HUES64 (cell line): ENCODE measurements around the gene HMGB4. TPM values are rescaled to one million over a fixed set of nuclear protein-coding genes. Genes with fewer than 3 reads are reported as not detected.

Source experiments
- H3K27ac ChIP-seq: 2 replicates; pipeline ENCODE4 v1.7.0; 2013; ENCODE audit warnings: low read depth, low read length, inconsistent platforms
- H3K27me3 ChIP-seq: 2 replicates; pipeline ENCODE4 v1.6.1; 2013; ENCODE audit warnings: mild to moderate bottlenecking, low read length; ENCODE audit not compliant: insufficient read depth
- H3K36me3 ChIP-seq: 2 replicates; pipeline ENCODE4 v1.6.1; 2013; ENCODE audit warnings: mild to moderate bottlenecking, low read length; ENCODE audit not compliant: insufficient read depth
- H3K4me1 ChIP-seq: 2 replicates; pipeline ENCODE4 v1.6.1; 2013; ENCODE audit warnings: mild to moderate bottlenecking, low read length, moderate library complexity; ENCODE audit not compliant: insufficient read depth
- H3K4me3 ChIP-seq: 2 replicates; pipeline ENCODE4 v1.5.1; 2013; ENCODE audit warnings: mild to moderate bottlenecking, low read length, moderate library complexity
- H3K9ac ChIP-seq: 2 replicates; pipeline ENCODE4 v1.6.1; 2013; ENCODE audit warnings: mild to moderate bottlenecking, low read depth, low read length
- H3K9me3 ChIP-seq: 2 replicates; pipeline ENCODE4 v1.6.1; 2013; ENCODE audit warnings: low read depth, low read length; ENCODE audit not compliant: insufficient read depth
- WGBS: fragments of 150-250, 120-280 bp; methylation state at CpG from one replicate; pipeline ENCODE4 v1.1.7; 2013; ENCODE audit warnings: missing lambda C conversion rate; 5-methylcytosine and 5-hydroxymethylcytosine counted together
- polyA plus RNA-seq, 2 experiments: library from polyadenylated mRNA; stranded (reverse); fragments of 50-300 nt; gene quantifications; one replicate each; pipeline ENCODE4 v1.2.3, GENCODE V29; 2013

Gene HMGB4, protein sequence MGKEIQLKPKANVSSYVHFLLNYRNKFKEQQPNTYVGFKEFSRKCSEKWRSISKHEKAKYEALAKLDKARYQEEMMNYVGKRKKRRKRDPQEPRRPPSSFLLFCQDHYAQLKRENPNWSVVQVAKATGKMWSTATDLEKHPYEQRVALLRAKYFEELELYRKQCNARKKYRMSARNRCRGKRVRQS
- not detected for polyA plus RNA-seq (2013, experiment 1 of 2)
- not detected for polyA plus RNA-seq (2013, experiment 2 of 2)

DNA sequence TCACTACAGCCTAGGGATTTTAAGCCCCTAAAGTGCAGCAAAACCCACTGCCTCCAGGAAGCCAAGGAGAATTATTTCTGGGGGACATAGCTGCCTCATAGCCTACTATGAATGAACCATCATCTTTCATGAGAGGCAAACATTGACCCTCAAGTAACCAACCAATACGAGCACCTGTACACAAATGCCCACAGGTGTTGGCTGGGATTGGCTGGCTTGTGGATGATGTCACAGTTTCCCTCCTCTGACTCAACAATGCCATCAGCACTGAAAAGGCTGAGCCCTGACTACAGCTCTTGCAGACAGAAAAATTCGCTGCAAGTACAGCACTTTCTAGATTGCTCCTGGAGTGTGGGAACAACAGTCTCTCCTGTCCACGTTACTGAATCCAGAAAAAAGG is at the start of gene HMGB4:
Gene HMGB4, plus strand, starts transcription at position 301 of the 400 bp plus-strand sequence. CDS start 113 bp downstream, outside the sequence.
- Histone ChIP-seq H3K9ac (no peak within 1 kb of the TSS), H3K27ac (no peak within 1 kb of the TSS), H3K9me3 (no peaks in the 10 kb centered on the region), H3K36me3 (no peaks in the 10 kb centered on the region), H3K4me1 (peaks cover 7% of the 10 kb centered on the region), H3K27me3 (no peaks in the 10 kb centered on the region), H3K4me3 (no peak within 1 kb of the TSS)
- 90% methylated on average over 3 of the region's 3 CpGs for WGBS

DNA sequence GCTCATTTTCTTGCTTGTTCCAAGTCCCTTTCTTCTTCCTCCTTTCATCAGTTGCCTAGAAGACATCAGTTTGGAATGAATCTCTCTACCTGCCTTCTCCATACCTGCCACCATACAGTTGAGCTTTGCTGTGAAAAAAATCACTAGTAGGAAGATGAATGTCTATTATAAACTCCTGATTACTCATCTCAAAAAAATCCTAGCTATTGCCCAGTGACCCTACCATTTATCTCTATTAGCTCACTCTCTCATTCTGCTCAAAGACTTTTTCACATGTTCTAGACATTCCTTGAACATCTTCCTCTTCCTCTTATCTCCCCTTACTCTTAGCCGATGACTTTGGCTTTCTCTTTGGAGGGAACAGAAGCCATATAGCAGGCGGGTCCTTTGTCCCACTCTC is 49.7 kb upstream of the HMGB4 start:
- H3K27me3 ChIP-seq, result no peaks in the 10 kb centered on the region
- no peak overlapping the region for H3K4me3 ChIP-seq
- no peak overlapping the region for H3K9ac ChIP-seq
- H3K9me3 ChIP-seq, result 0 out of 2 replicates have a peak, but pooled peaks cover 4% of the 10 kb centered on the region
- H3K27ac ChIP-seq, result no peak overlapping the region
- H3K36me3 ChIP-seq, result 0 out of 2 replicates have a peak, but pooled peaks cover 2% of the 10 kb centered on the region
- no peaks in the 10 kb centered on the region for H3K4me1 ChIP-seq
- 95% methylated on average over 2 of the region's 2 CpGs for WGBS

DNA sequence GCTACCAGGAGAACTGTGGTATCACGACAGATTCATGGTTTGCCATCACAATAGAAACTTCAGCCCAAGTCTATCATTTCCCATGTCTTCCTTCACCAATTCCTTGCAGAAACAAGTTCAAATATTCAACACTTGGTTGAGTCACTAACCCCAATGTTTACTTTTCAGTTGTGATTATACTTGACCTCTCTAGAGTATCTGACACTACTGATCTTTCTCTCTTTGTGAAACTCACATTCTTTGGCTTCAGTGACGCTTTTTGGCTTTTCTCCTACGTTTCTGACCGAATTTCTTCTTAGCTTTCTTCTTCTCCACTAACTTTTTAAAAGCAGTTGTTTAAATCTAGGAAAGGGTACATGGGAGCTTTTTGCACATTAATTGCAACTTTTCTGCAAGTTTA is 48.8 kb upstream of the HMGB4 start:
- Histone ChIP-seq H3K9me3 (no peaks in the 10 kb centered on the region), H3K27me3 (no peaks in the 10 kb centered on the region), H3K36me3 (no peaks in the 10 kb centered on the region), H3K4me1 (no peaks in the 10 kb centered on the region), H3K4me3 (no peak overlapping the region), H3K27ac (no peak overlapping the region), H3K9ac (no peak overlapping the region)
- 95% methylated on average over 4 of the region's 4 CpGs for whole genome bisulfite sequencing

DNA sequence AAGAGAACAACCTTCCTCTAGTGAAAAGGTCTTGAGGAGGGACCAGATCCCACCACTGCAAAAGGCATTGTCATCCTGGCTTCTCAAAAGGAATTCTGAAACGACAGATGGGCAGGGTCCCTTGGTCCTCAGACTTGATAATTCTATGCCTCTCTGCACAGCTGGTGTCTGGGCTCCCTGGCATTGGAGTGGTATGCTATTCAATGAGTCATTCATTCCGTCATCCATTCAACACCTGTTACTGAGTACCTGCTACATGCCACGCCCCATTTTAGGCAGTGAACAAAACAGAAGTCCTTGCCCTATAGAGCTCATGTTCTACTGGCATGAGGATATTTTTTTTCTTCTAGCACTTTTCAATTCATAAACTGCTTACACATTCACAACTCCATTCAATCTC is 45.8 kb upstream of the HMGB4 start:
- H3K4me1 ChIP-seq, result no peaks in the 10 kb centered on the region
- no peak overlapping the region for H3K9ac ChIP-seq
- H3K27ac ChIP-seq, result no peak overlapping the region
- no peak overlapping the region for H3K4me3 ChIP-seq
- H3K36me3 ChIP-seq, result no peaks in the 10 kb centered on the region
- no peaks in the 10 kb centered on the region for H3K9me3 ChIP-seq
- H3K27me3 ChIP-seq, result no peaks in the 10 kb centered on the region
- 99% methylated on average over 3 of the region's 3 CpGs for WGBS

DNA sequence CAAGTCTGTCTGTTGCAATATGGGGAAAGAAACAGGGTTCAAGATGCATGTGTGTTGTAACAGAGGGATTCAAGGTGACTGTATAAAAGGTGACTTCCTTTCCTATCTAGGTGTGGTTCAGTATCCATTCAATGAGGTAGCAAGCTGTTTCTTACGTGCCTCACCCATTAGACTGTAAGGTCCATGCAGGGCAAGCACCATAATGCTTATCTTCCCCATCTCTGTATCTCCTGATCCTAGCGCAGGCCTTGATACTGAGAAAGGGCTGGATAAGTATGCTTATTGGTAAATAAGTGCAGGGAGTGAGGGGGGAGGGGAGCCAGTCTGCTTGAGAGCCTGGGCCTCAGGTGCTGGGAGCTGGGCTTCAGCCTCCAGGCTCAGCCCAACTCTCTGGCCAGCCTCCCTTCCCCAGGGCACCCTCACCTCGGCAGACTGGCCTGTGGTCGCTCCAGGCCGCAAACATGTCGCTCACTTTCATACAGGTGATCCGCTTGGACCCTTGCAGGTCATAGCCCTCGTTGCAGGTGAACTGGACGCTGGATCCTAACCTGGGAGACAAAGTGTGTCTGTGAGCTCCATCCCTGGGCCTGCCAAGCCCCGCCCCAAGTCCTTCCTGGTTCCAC is 44.5 kb upstream of the HMGB4 start:
- Histone ChIP-seq H3K27ac (no peak overlapping the region), H3K9ac (no peak overlapping the region), H3K36me3 (no peaks in the 10 kb centered on the region), H3K9me3 (no peaks in the 10 kb centered on the region), H3K4me1 (no peaks in the 10 kb centered on the region), H3K4me3 (no peak overlapping the region), H3K27me3 (no peaks in the 10 kb centered on the region)
- 95% methylated on average over 10 of the region's 10 CpGs for WGBS

DNA sequence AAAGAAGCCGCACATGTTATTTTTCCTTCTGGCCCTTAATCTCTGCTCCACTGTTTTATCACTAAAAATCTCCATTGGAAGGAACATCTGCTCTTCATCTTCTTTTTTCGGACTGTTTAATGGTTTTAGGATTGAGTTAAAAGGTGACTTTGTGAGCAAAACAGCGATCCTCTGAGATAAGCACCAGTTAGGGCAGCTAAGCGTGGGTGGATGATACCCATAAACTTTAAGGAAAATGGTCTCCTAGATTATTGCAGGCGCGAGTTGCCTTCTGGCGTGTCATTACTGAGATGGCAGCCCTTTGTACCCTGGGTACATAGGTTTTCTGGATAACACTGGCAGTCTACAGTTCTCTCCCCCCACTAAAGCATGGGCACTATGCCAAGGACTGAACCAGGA is 44.0 kb upstream of the HMGB4 start:
- 91% methylated on average over 7 of the region's 7 CpGs for WGBS
- Histone ChIP-seq H3K27ac (no peak overlapping the region), H3K27me3 (no peaks in the 10 kb centered on the region), H3K9ac (no peak overlapping the region), H3K36me3 (no peaks in the 10 kb centered on the region), H3K4me3 (no peak overlapping the region), H3K9me3 (no peaks in the 10 kb centered on the region), H3K4me1 (no peaks in the 10 kb centered on the region)

DNA sequence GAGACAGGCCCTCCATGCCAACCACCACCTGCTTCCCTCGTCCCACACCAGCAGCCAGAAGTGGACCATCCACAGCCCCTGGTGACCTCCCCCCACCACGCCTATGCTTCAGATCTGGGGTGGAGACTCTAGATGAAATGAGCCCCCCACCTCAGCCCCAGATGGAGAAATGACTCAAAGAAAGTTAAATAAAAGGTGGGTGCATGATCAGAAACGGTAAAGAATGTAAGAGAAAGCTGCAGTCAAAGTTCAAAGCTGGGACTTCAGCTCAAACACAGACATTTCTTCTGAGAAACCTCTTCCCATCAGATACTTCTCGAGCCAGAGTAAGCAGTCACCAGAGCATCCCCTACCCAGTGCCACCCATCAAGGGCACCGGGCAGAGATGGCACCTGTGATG is 43.1 kb upstream of the HMGB4 start:
- Histone ChIP-seq H3K27ac (no peak overlapping the region), H3K36me3 (0 out of 2 replicates have a peak, but pooled peaks cover 4% of the 10 kb centered on the region), H3K9me3 (no peaks in the 10 kb centered on the region), H3K27me3 (no peaks in the 10 kb centered on the region), H3K4me1 (no peaks in the 10 kb centered on the region), H3K4me3 (no peak overlapping the region), H3K9ac (no peak overlapping the region)
- WGBS, result 95% methylated on average over 5 of the region's 5 CpGs

DNA sequence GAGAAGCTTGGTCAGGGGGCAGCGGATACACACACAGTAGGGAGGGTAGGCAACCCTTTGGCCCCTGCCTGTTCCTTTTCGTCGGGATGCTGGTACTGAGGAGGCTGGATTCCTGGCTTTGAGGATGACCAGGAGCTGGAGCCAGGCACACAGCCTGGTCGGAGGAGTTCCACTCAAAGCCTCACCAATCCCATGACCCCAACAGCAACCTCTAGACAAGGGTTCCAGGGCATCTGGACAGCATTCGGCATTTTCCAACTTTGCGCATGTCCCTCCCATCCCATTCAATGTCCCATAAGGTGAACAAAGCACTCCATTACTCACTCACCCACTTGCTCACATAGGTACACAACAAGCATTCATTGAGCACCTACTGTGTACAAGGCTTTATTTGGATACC is 42.6 kb upstream of the HMGB4 start:
- 97% methylated on average over 6 of the region's 6 CpGs for WGBS
- H3K27ac ChIP-seq, result no peak overlapping the region
- no peaks in the 10 kb centered on the region for H3K27me3 ChIP-seq
- H3K9me3 ChIP-seq, result no peaks in the 10 kb centered on the region
- no peak overlapping the region for H3K9ac ChIP-seq
- no peak overlapping the region for H3K4me3 ChIP-seq
- H3K4me1 ChIP-seq, result no peaks in the 10 kb centered on the region
- 0 out of 2 replicates have a peak, but pooled peaks cover 4% of the 10 kb centered on the region for H3K36me3 ChIP-seq

DNA sequence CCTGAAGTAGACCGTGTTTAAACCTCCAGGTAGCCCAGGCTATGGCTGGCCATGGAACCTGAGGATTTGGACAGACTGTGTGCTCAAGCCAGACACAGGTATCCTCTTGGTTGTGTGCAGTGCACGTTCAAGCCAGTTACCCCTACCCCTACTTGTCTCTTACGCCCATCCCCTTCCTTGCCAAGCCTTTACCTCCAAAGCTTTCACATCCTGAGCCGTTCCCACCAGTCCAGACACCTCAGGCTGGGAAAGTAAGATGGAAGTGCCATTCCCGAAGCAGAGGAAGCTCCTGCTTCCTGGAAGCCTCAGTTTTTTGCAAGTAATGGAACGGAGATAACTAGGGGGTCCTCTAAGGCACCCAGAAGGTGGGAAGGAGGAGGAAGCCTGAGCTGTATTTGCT is 41.5 kb upstream of the HMGB4 start:
- H3K9ac ChIP-seq, result no peak overlapping the region
- WGBS, result 94% methylated on average over 6 of the region's 6 CpGs
- no peak overlapping the region for H3K4me3 ChIP-seq
- 0 out of 2 replicates have a peak, but pooled peaks cover 4% of the 10 kb centered on the region for H3K36me3 ChIP-seq
- no peaks in the 10 kb centered on the region for H3K4me1 ChIP-seq
- H3K9me3 ChIP-seq, result no peaks in the 10 kb centered on the region
- H3K27me3 ChIP-seq, result no peaks in the 10 kb centered on the region
- no peak overlapping the region for H3K27ac ChIP-seq

DNA sequence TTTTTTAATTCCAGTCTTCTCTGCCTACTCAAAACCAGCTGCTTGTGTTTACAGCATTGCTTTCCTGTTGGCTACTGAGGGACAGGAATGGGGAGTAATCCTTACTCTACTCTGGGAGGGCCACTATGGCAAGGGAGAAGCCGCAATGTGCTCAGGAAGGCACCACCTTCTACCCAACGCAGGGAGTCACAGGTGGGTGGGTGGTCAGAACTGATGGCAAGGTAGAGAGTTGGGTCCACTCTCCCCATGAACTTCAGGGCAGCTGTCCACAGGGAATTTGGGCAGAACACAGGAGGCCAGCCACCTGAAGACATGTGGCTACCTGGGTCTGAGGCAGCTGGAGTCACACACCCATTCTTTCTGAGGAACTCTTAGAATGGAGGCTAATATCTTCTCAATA is 40.5 kb upstream of the HMGB4 start:
- 100% methylated on average over 2 of the region's 2 CpGs for WGBS
- 0 out of 2 replicates have a peak, but pooled peaks cover 4% of the 10 kb centered on the region for H3K36me3 ChIP-seq
- no peak overlapping the region for H3K27ac ChIP-seq
- H3K9me3 ChIP-seq, result 0 out of 2 replicates have a peak, but pooled peaks cover 4% of the 10 kb centered on the region
- H3K9ac ChIP-seq, result no peak overlapping the region
- no peak overlapping the region for H3K4me3 ChIP-seq
- H3K4me1 ChIP-seq, result no peaks in the 10 kb centered on the region
- no peaks in the 10 kb centered on the region for H3K27me3 ChIP-seq

DNA sequence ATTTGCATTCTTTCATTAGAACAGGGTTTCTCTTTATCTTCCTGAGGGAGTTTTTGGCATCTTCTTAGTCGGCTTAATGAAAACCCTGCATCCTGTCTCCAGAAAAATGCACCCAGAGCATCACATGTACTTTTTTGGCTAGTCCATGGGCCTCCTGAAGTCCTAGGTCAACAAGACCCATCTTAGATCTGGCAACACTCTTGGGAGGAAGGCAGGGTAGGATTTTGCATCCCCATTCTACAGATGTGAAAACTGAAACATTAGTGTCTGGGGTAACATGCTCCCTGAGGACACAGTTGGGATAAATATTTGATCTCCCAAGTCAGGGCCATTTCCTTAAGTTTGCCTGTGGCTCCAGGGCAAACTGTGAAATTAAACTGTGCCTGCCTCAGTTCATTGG is 40.0 kb upstream of the HMGB4 start:
- Histone ChIP-seq H3K4me3 (no peak overlapping the region), H3K9ac (no peak overlapping the region), H3K36me3 (0 out of 2 replicates have a peak, but pooled peaks cover 4% of the 10 kb centered on the region), H3K9me3 (peaks cover 9% of the 10 kb centered on the region; the same call in 1 of the 2 replicates), H3K27ac (no peak overlapping the region), H3K27me3 (no peaks in the 10 kb centered on the region), H3K4me1 (no peaks in the 10 kb centered on the region)
- 87% methylated on average over 1 of the region's 1 CpG for WGBS
